ENCODE results near the gene DFFA. TPM values are rescaled to one million over a fixed set of nuclear protein-coding genes. Genes with fewer than 3 reads are reported as not detected.

The DFFA gene
- total RNA-seq, 2 donors from 2014 or later: 21.5 to 24.4 TPM

- no peak for DNase-seq (ENCODE audit: low spot score)
- intact Hi-C loops (cut with DNase I): loop anchor here in 1 of 2 donors (1.0 kb wide), 1 partner anchor 35 kb away; no protein-coding TSS in a partner anchor
Measured at GRCh38 chr1:10415211-10415930, 57.0 kb downstream of the DFFA start.

GRCh38 chr1:10407201-10407600 is 65.1 kb downstream of the DFFA start:
- intact Hi-C loops (cut with DNase I): loop anchor here in 1 of 2 donors (2.0 kb wide), 1 partner anchor 486 kb away; no protein-coding TSS in a partner anchor
- DNase-seq (ENCODE audit: low spot score): no peak

Other genes starting within 250 kb of the DFFA start
- gene PGD, start 73.5 kb downstream of the DFFA start, total RNA-seq: 10 to 100 TPM; 41.6 to 60.4 TPM
- 1 to 10 TPM; 7.2 to 7.8 TPM for gene CENPS, start 42.1 kb downstream of the DFFA start, total RNA-seq
- gene CORT, start 22.5 kb downstream of the DFFA start, total RNA-seq: under 1 TPM in 1 of 2 donors, not detected in 1; 0.33 TPM
- 10 to 100 TPM; 12.8 to 15.0 TPM for gene PEX14, start 2.4 kb upstream of the DFFA start, total RNA-seq

Data from posterior vena cava (tissue), 2 donors.